A549 (cell line): Measurements from ENCODE around the gene TCF4.

Source experiments
- HMGXB4 ChIP-seq: fragments of 250-450 bp; sonication (Bioruptor Pico); IDR thresholded peaks from 2 replicates; pipeline ENCODE4 v1.5.0; 2021; ENCODE audit warnings: mild to moderate bottlenecking, moderate library complexity, borderline replicate concordance
- RAD21 ChIP-seq, 2 experiments: fragments of >200 bp in 1 of 2; sonication (Bioruptor Twin) in 1 of 2; formaldehyde crosslinking in 1 of 2; IDR thresholded peaks in 1 of 2; conservative IDR thresholded peaks in 1 of 2; 2 replicates in 1 of 2; 3 replicates in 1 of 2; pipeline ENCODE4 v1.6.1; 2012 to 2018; ENCODE audit warnings: inconsistent platforms in 1 of 2
- RNF2 ChIP-seq: fragments of 200-600 bp; sonication (generic); IDR thresholded peaks from 2 replicates; pipeline ENCODE4 v1.6.1; 2016; ENCODE audit warnings: low read depth, mild to moderate bottlenecking, antibody characterized with exemption, moderate library complexity, borderline replicate concordance
- SMC3 ChIP-seq: fragments of >200 bp; sonication (Bioruptor Twin); formaldehyde crosslinking; IDR thresholded peaks from 3 replicates; pipeline ENCODE4 v1.6.1; 2018; ENCODE audit warnings: inconsistent platforms

GRCh38 chr18:55219823-55220222, 368.2 kb downstream of the TCF4 start:
- TF ChIP-seq HMGXB4 (CRISPR knock-in tag) (no peak), RAD21 (conservative IDR thresholded peaks at IDR 0.05 in 1 of 2, IDR thresholded peaks at IDR 0.05 in 1 of 2) (no peak), SMC3 (no peak), RNF2 (no peak)
